B cell (primary cell): Measurements from ENCODE around the gene ZNF579. TPM values are rescaled to one million over a fixed set of nuclear protein-coding genes. Genes with fewer than 3 reads are reported as not detected.

ENCODE experiments used
- ATAC-seq: fragments of 200-7000 bp; cut with Tn5 transposase; one replicate; pipeline ENCODE4 v1.10.0; 2021; ENCODE audit warnings: low read depth, mild to moderate bottlenecking, moderate number of reproducible peaks, moderate library complexity
- CTCF ChIA-PET: fragments of 350-600 bp; sonication (Branson Sonifier 250); formaldehyde crosslinking; loops from one replicate; lab custom pipeline; 2021; ENCODE audit warnings: antibody characterized with exemption, inconsistent platforms; lab: Charles Lee
- POLR2A ChIA-PET: fragments of 350-600 bp; sonication (Branson Sonifier 250); formaldehyde crosslinking; loops from one replicate; lab custom pipeline; 2021; ENCODE audit warnings: antibody characterized with exemption; lab: Charles Lee
- DNase-seq: peaks from one replicate; pipeline ENCODE4 v3.0.0; 2013
- H2AFZ ChIP-seq: 2 replicates; pipeline ENCODE4 v1.6.1; 2012; ENCODE audit warnings: mild to moderate bottlenecking, low read depth, low read length; ENCODE audit not compliant: insufficient read depth, poor library complexity, severe bottlenecking
- H3K27ac ChIP-seq, 2 donors: 1 replicate in 1 of 2; 2 replicates in 1 of 2; pipeline ENCODE4 v1.5.1; 2012 to 2013; ENCODE audit warnings: low read length in 2 of 2, mild to moderate bottlenecking in 2 of 2, moderate library complexity in 1 of 2
- H3K27me3 ChIP-seq, 4 experiments: fragments of 200-600 bp in 1 of 4; sonication (generic) in 1 of 4; replicated peaks in 1 of 4; 1 replicate in 2 of 4; 2 replicates in 2 of 4; pipeline versions ENCODE4 v1.6.1 to v1.7.0; 2013 to 2016; ENCODE audit warnings: low read length in 3 of 4, mild to moderate bottlenecking in 2 of 4, mixed read lengths in 1 of 4, moderate library complexity in 1 of 4; ENCODE audit not compliant: insufficient read depth in 4 of 4, control insufficient read depth in 3 of 4; ENCODE audit errors: control extremely low read depth in 1 of 4
- H3K36me3 ChIP-seq, 2 experiments: replicated peaks in 1 of 2; 1 replicate in 1 of 2; 2 replicates in 1 of 2; pipeline versions ENCODE4 v1.6.1 to v1.7.1; 2013; ENCODE audit warnings: low read length in 1 of 2; ENCODE audit not compliant: insufficient read depth in 2 of 2, control insufficient read depth in 1 of 2; ENCODE audit errors: control extremely low read depth in 1 of 2, extremely low read depth in 1 of 2
- H3K4me1 ChIP-seq, 2 donors: fragments of 200-600 bp in 1 of 2; sonication (generic) in 1 of 2; 1 replicate in 1 of 2; 2 replicates in 1 of 2; pipeline versions ENCODE4 v1.5.1 to v1.6.1; 2013 to 2017; ENCODE audit warnings: low read length in 2 of 2; ENCODE audit not compliant: control insufficient read depth in 2 of 2, insufficient read depth in 2 of 2
- H3K4me2 ChIP-seq: replicated peaks from 2 replicates; pipeline ENCODE3; 2012; ENCODE audit warnings: mild to moderate bottlenecking, low read depth, low read length; ENCODE audit not compliant: poor library complexity, severe bottlenecking
- H3K4me3 ChIP-seq, 5 experiments: fragments of 200-600 bp in 1 of 5; sonication (generic) in 1 of 5; 1 replicate in 3 of 5; 2 replicates in 2 of 5; pipeline versions ENCODE4 v1.5.1 to v1.7.0; 2011 to 2016; ENCODE audit warnings: low read length in 4 of 5, mild to moderate bottlenecking in 4 of 5, low read depth in 2 of 5, control low read depth in 1 of 5, moderate library complexity in 1 of 5; ENCODE audit not compliant: insufficient read depth in 1 of 5; ENCODE audit errors: control extremely low read depth in 1 of 5, extremely low read depth in 1 of 5
- H3K79me2 ChIP-seq: fragments of 200-600 bp; sonication (generic); one replicate; pipeline ENCODE4 v1.6.0; 2016; ENCODE audit warnings: low read length; ENCODE audit not compliant: control insufficient read depth, insufficient read depth
- H3K9ac ChIP-seq: fragments of 200-600 bp; sonication (generic); 2 replicates; pipeline ENCODE4 v1.6.1; 2017; ENCODE audit warnings: mild to moderate bottlenecking, low read length, moderate library complexity
- H3K9me3 ChIP-seq, 3 donors: one replicate each; pipeline versions ENCODE4 v1.6.1 to v1.7.1; 2013; ENCODE audit warnings: low read length in 2 of 3; ENCODE audit not compliant: control insufficient read depth in 2 of 3, insufficient read depth in 1 of 3; ENCODE audit errors: control extremely low read depth in 1 of 3
- H4K20me1 ChIP-seq: 2 replicates; pipeline ENCODE4 v1.6.0; 2012; ENCODE audit warnings: mild to moderate bottlenecking, low read length; ENCODE audit not compliant: insufficient read depth, control insufficient read depth, poor library complexity, severe bottlenecking
- H3K27ac Mint-ChIP-seq: one replicate; pipeline ENCODE4 v1.8.0; 2021; ENCODE audit warnings: mixed read lengths
- H3K27me3 Mint-ChIP-seq: one replicate; pipeline ENCODE4 v1.8.0; 2021; ENCODE audit warnings: mixed read lengths
- H3K4me1 Mint-ChIP-seq: one replicate; pipeline ENCODE4 v1.8.0; 2021; ENCODE audit warnings: mixed read lengths
- H3K4me3 Mint-ChIP-seq: one replicate; pipeline ENCODE4 v1.8.0; 2021; ENCODE audit warnings: mixed read lengths
- H3K9me3 Mint-ChIP-seq: one replicate; pipeline ENCODE4 v1.8.0; 2022; ENCODE audit warnings: mixed read lengths; ENCODE audit not compliant: insufficient read depth
- CTCF ChIP-seq: fragments of 200-600 bp; IDR thresholded peaks from one replicate; pipeline ENCODE4 v1.8.0; 2022; ENCODE audit warnings: antibody characterized with exemption, mild to moderate bottlenecking
- EZH2 ChIP-seq: IDR thresholded peaks from 2 replicates; pipeline ENCODE4 v1.6.1; 2012; ENCODE audit warnings: borderline replicate concordance, low read depth, mild to moderate bottlenecking, moderate library complexity, low read length; ENCODE audit not compliant: insufficient read depth, poor library complexity, severe bottlenecking
- WGBS: methylation state at CpG from one replicate; pipeline ENCODE4 v1.1.5; 2013; ENCODE audit warnings: missing lambda C conversion rate; ENCODE audit not compliant: insufficient coverage; 5-methylcytosine and 5-hydroxymethylcytosine counted together
- intact Hi-C: fragments of 100-400 bp; cut with micrococcal nuclease; formaldehyde crosslinking; loops from one replicate; pipeline ENCODE4 v1.10.0; 2022
- polyA plus RNA-seq: library from polyadenylated mRNA; depleted of rRNA; stranded (reverse); fragments of >200 nt; gene quantifications from 2 replicates; pipeline ENCODE4 v1.2.3, GENCODE V29; 2012
- total RNA-seq, 2 donors: library from RNA; stranded (reverse); fragments of 120-200 nt in 1 of 2; gene quantifications; 1 replicate in 1 of 2; 2 replicates in 1 of 2; pipeline versions ENCODE4 v1.2.3 to v1.2.4, GENCODE V29; 2013 to 2022

ZNF579 gene
- total and polyA plus RNA-seq, 2 donors (not counting 1 experiment from before 2014, with no cell fraction given) = 3.7 to 10.3 TPM

DNA sequence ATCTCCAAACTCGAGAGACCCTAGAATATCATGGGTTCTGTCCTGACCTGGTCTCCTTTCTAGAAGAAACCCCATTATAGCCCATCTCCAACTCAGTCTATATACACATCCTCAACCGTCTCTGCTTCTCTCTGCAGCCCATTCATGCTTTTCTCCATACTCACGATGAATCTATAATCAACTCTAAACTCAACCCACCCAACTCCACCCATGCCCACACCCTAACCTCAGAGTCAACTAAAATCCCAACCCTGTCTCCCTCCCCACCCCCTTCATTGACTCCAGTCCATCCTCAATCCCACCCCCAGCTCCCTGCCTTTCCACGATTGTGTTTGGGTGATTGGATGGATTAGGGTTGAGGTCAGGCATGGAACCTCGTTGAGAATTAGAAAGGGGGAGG lies 37.1 kb downstream of the ZNF579 start:
- DNase-seq = no peak
- TF ChIP-seq EZH2 (no peak), CTCF (no peak)
- H2AFZ ChIP-seq = no peak overlapping the region

GRCh38 chr19:55542292-55542855 lies 38.3 kb downstream of the ZNF579 start:
- Mint-ChIP-seq H3K27me3 (peaks cover 17% of the 10 kb centered on the region), H3K4me3 (no peak overlapping the region), H3K27ac (no peak overlapping the region), H3K9me3 (peaks cover 4% of the 10 kb centered on the region), H3K4me1 (no peaks in the 10 kb centered on the region)
- H2AFZ ChIP-seq = no peak overlapping the region
- intact Hi-C loops = no loop called here
- ATAC-seq (no peak), DNase-seq (no peak)
- H3K79me2 ChIP-seq = no peaks in the 10 kb centered on the region
- 89% methylated on average over 7 of the region's 7 CpGs for WGBS
- H3K36me3 ChIP-seq = no peaks in the 10 kb centered on the region
- H3K9ac ChIP-seq = no peak overlapping the region
- no peak overlapping the region for H3K27ac ChIP-seq
- H3K4me1 ChIP-seq = no peaks in the 10 kb centered on the region
- ChIA-PET POLR2A (no interaction called here), CTCF (no interaction called here)
- H3K4me3 ChIP-seq = no peak overlapping the region
- no peak for TF ChIP-seq CTCF
- no peak for TF ChIP-seq EZH2
- H3K9me3 ChIP-seq = no peaks in the 10 kb centered on the region
- H4K20me1 ChIP-seq = no peaks in the 10 kb centered on the region
- H3K4me2 ChIP-seq = no peak overlapping the region
- peaks cover 0 to 21% (median 3%) of the 10 kb centered on the region in 4 experiments for H3K27me3 ChIP-seq

More for the DNA sequence above, 37.1 kb downstream of the ZNF579 start:
- no peak overlapping the region for H3K4me3 ChIP-seq
- ChIA-PET CTCF (no interaction called here), POLR2A (no interaction called here)
- ATAC-seq = no peak
- H3K4me2 ChIP-seq = no peak overlapping the region
- no peak overlapping the region for H3K27ac ChIP-seq
- no peak overlapping the region for H3K9ac ChIP-seq
- Mint-ChIP-seq H3K9me3 (peaks cover 4% of the 10 kb centered on the region), H3K4me3 (no peak overlapping the region), H3K27ac (no peak overlapping the region), H3K4me1 (no peaks in the 10 kb centered on the region), H3K27me3 (peaks cover 28% of the 10 kb centered on the region)
- intact Hi-C loops = no loop called here
- H3K27me3 ChIP-seq = peaks cover 0 to 24% (median 4%) of the 10 kb centered on the region in 4 experiments
- no peaks in the 10 kb centered on the region for H3K4me1 ChIP-seq
- WGBS = 77% methylated on average over 4 of the region's 5 CpGs
- H3K36me3 ChIP-seq = no peaks in the 10 kb centered on the region
- no peaks in the 10 kb centered on the region for H4K20me1 ChIP-seq
- no peaks in the 10 kb centered on the region for H3K79me2 ChIP-seq
- no peaks in the 10 kb centered on the region for H3K9me3 ChIP-seq
